DMS153 treated with DMSO at 0.1 percent for 48 hours (cell line): ENCODE results near the gene RPS3.
A peak's percentile ranks its signal among the peaks of the same experiment; 100 is the strongest.
"Not testable (repeated sequence)": the region's sequence is repeated elsewhere in the genome, so short reads cannot be mapped to it uniquely, and the experiment has no call there.

Experiments
- DNase-seq: peaks from one replicate; lab custom pipeline; 2025; ENCODE audit not compliant: unreplicated experiment; lab: John Stamatoyannopoulos, UW

Gene RPS3

DNA sequence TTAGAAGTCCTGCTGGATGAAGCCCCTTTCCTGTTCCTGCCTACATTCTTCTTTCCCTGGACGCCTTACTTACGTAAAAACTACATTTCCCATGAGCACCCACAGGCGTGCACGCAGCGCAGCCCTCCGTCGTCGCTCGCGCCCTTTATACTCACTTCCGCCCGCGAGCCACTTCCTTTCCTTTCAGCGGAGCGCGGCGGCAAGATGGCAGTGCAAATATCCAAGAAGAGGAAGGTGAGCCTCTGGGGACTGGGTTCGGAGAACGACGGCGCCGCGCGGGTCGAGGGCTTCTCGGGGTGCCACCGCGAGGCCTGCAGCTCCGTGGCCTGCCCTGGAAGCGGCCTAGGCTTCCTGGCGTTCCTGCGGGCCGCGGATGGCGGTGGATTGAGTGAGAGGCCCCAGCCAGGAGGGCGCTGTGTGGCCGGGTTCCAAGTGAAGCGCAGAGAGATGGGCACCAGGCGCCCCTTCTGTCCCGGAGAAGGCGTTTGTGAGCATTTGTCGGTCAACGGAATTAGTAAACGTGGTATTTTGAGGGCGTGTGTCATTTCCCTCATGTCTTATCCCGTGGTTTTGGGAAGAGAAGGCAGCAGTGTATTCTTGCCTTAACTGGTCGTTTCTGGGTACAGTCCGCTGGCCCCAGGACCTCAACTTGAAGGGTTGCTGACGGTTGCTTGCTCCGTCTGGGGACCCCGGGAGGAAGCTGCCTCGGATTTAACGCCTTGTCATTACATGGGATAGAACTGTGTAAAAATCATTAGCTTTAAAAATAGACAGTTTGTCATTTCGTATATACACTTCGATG lies at the start of gene RPS3:
RPS3 (plus strand) TSS at position 175 of the 802 bp plus-strand sequence; CDS start at position 205, 30 bp downstream.
- DNase-seq: peak; percentile 85

DNA sequence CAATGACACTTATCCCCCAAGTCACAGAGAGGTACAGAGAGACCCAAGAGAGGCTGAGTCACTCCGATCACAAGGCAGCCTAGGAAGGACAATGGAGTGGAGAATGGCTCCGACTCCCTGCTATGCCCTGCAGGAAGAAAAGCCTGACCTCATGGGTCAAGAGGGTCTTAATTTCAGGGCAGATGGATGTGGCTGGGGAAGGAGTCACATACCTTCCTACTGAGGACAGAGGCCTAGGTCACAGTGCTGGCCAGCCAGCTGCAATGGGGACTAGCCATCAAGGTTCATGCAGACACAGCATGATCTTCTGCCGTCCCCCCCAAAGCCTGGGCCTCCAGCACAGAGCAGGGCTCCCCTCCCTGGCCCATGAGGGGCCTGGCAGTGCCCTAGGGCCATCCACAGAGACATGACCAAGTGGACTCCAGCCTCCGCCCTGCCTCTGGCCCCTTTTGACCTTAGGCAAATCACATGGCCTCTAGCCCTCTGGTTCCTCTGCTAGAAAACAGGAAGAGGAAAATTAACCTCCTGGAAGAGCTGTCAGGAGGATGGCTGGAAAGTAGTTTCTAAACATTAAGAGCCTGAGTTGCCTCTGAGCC lies 49.7 kb upstream of the RPS3 start:
- DNase-seq: no peak

DNA sequence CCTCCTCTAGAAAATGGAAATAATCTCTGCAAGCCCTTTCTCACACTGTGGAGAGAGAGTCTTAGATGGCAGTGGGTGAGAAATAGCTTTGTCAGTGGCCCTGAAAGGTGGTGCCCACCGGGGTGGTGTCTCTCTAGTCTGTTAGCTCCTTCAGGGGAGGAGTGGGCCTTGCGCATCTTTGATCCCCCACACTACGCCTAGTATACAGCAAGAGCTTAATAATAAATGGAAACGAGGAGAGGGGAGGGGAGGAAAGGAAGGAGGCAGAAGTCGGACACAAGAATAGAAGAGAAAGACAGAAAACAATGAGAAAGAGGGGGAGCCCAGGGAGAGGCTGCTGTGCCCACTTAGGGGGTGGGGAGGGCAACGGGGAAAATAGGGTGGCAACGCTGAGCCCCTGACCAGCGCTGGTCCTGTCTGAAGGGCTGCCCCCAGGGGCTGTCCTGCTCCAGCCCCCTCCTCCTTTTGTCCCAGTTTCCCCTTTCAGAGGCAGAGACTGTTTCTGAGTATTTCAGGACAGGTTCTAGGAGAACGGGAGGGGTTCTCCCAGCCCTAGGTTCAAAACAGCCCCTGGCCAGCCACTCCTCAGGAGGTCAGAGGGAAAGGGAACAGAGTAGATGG lies 49.1 kb upstream of the RPS3 start:
- no peak for DNase-seq

DNA sequence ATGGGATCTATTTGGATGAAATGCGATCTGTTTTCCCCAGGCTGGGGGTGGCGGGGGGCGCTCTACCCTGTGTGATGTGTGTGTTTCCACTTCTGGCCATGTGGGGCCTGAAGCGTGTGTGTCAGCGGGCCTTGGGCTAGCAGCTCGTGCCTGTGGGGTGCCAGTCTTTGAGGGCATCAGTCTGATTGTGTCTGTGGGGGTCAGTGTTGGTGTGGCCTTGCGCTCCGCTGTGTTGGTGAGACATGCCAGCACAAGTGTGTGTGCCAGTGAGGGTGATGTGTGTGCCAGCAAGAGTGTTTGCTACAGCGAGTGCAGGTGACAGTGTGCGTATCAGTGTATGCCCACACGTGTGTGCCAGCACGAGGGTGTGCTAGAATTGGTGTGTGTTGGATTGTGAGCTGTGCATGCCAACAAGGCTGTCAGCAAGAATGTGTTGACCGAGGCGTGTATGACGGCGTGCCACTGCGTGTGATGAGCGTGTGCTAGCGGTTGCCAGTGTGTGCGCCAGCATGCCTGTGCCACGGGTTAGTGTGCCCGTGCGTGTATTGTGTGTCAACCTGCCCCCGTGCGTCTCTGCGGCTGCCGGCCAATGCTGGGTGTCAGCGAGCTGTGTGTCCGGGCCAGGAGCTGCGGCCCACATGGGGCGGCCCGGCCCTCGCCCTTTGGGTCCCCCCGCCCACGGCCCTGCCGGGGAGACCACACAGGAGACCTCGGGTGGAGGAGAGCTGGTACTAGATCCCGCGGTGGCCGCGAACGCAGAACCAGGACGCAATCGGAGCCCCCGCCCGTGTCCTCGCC lies 48.4 kb upstream of the RPS3 start:
- no peak for DNase-seq

DNA sequence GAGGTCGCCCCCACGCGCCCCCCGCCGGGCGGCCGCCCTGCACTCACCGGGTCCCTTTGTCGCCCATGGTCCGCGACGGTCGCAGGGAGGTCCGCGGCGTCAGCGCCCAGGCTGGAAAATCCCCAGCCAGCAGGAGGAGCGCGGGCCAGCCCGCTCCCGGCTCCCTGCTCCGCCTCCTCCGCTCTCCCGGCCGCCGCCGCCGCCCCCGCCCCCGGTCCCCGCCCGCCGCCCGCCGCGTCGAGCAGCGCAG lies 47.9 kb upstream of the RPS3 start, which contains the start of gene ARRB1:
ARRB1 (minus strand) TSS at position 121 of the 250 bp plus-strand sequence; CDS start at position 67, 54 bp downstream.
- DNase-seq: peak; percentile 4

DNA sequence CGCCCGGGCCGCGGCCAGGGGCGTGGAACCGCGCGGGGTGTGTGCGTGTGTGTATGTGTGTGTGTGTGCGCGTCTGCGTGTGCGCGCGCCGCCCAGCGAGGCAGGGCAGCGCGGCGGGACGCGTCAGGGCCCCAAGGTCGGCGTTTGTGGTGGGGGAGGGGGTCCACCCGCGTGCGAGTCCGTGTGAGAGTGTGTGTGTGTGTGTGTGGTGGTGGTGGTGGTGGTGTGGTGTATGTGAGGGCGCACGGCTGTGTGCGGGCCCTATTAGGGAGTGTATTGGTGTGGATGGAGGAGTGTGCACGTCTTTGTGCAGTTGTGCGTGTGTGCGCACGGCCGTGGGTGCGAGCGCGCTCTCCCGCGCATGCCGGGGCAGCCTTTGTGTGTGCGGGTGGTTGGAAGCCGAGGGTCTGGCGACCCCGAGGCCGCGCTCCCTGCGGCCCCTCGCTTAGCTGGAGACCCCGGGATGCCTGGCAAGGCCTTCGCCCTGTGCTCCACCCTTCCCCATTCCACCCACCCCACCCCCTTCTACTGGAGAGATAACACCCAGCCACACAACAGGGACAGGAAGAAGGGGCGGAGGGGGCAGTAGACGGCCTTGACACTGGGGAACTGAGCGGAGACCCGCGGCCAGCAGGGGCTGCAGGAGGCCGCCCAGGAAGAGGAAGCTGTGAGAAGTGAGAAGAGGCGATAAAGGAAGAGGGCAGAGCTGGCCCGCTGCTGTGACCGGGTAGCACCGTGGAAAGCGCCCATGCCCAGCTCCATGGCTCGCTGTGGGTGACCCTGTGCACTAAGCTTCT lies 47.3 kb upstream of the RPS3 start:
- peak; percentile 49 for DNase-seq

DNA sequence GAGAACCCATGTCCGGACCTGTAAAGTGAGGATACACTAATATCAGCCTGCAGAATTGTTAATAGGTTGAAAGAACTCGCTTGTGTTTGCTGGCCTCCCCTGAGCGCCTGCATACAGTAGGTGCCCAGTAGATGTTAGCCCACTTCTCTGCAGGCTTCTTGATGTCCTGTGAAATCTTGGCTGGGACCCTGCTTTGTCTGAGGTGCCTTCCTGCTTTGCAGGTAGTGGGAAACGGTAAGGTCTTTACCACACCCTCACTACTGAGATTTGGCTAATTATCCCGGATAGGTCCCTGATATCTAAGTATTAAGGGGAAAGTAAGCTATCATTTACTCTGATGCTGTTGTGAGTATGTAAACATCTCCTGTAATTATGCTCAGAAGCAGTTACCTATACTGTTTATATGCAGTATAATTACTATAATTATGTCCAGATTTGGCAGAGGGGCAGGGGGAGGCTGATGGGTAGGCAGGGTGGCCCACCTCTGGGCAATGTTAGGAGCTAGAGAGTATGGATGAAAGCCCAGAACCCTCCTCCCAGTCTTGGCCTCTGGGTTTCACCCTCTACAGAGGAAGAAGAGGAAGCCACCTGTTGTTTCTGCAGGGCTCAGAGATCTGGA lies 46.6 kb upstream of the RPS3 start:
- no peak for DNase-seq

DNA sequence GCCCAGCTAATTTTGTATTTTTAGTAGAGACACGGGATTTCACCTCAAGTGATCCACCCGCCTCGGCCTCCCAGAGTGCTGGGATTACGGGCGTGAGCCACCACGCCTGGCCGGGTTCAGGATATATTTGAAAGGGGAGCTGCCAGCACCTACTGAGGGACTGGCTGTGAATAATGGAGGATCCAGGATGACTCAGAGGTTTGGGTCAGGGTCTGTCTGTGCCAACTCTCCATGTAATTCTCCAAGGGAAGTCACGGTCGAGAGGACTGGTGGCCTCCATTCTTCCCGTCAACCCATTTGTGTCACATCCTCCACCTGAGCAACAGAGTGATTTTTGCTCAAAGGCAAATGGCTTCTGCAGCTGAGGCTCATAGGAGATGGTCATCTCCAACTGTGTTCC lies 44.3 kb upstream of the RPS3 start:
- no peak for DNase-seq

DNA sequence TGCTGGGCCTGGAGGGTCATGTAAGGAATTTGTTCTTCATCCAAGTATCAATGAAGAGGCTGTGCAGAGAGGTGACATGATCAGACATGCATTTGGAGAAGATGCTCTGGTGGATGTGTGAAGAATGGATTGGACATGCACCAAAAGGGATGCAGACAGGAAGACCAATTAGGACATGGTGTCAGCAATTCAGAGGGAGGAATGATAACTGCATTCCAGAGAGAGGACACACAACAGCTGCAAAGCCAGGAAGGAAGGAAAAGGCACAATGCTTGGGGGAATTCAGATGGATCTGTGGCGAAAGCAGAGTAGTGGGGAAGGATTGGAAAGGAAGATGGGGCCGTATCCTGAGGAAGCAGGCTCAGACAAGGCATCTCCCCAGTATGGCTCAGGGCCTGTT lies 42.7 kb upstream of the RPS3 start:
- no peak for DNase-seq

DNA sequence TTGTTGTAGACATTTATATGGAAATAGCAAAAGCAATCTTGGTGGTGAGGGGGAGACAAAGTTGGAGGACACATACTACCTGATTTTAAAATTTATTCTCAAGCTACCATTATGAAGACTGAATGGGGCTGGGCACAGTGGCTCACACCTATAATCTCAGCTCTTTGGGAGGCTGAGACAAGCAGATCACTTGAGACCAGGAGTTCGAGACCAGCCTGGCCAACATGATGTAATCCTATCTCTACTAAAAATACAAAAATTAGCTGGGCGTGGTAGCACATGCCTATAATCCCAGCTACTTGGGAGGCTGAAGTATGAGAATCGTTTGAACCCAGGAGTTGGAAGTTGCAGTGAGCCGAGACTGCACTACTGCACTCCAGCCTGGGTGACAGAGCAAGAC lies 37.0 kb upstream of the RPS3 start:
- DNase-seq: not testable (repeated sequence)

DNA sequence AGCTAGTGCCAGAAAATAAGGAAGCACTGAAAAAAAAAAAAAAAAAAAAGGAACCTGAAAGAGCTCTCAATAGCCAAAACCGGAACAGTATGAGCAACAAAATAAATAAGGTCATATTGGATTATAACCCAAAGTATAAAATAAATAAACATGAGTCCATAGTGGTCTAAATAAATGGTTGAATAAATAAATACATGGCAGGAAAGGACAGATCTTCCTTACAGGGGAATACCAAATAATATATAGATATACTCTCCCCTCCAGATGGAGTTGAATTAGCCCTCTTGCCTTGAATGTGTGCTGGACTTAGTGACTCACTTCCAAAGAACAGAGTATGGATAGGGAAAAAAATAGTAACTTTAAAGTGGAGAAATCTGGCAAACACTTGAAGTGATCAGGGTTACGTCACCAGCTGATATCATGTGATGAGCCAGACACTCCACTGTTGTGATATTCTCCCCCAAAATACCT lies 33.6 kb upstream of the RPS3 start:
- DNase-seq: no peak

DNA sequence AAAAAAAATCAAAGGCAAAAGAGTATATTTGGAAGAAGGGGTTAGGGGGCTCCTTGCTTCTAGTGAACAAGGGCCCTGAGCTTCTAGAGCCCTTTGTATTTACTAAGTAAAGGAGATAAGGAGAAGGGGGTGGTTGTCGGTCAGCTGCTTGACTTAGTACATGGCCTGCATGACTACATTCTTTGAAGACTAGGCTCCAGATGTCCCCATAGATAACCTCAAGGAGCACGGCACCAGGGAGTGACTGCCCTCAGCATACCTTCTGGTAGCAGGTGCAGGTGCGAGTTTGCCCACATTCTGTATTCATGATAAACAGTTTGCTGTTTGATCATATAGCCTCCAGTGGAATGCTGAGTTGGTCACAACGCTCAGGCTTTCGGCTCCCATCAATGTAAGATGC lies 32.5 kb upstream of the RPS3 start:
- DNase-seq: not testable (repeated sequence)

DNA sequence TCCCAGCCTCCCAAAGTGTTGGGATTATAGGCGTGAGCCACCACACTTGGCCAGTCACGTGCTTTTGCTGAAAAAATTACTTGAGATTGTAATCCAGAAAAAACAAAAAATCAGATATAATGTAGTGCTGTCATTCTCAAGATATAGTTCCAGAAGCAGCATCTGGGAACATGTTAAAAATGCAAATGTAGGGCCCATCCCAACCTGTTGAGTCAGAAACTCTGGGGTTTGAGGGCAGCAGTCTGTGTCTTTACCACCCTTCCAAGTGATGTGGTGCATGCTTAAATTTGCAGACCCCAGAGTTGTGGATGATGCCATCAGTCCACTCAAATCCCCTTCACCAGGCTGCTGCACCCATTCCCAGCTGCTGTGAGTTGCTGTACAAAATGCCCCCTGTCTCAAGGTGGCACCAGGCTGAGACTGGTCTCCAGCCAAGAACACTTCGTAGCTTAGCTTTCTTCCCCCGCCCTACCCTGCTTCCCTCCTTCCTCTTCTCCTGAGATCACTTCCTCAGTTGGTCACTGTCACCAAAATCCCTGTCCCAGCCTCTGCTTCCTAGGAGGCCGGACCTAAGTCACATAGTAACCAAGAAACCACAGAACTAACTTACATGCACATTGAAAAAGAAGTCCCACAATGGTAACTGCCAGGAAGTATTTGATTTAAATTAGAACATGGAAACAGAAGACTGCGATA lies 29.6 kb upstream of the RPS3 start:
- no peak for DNase-seq

DNA sequence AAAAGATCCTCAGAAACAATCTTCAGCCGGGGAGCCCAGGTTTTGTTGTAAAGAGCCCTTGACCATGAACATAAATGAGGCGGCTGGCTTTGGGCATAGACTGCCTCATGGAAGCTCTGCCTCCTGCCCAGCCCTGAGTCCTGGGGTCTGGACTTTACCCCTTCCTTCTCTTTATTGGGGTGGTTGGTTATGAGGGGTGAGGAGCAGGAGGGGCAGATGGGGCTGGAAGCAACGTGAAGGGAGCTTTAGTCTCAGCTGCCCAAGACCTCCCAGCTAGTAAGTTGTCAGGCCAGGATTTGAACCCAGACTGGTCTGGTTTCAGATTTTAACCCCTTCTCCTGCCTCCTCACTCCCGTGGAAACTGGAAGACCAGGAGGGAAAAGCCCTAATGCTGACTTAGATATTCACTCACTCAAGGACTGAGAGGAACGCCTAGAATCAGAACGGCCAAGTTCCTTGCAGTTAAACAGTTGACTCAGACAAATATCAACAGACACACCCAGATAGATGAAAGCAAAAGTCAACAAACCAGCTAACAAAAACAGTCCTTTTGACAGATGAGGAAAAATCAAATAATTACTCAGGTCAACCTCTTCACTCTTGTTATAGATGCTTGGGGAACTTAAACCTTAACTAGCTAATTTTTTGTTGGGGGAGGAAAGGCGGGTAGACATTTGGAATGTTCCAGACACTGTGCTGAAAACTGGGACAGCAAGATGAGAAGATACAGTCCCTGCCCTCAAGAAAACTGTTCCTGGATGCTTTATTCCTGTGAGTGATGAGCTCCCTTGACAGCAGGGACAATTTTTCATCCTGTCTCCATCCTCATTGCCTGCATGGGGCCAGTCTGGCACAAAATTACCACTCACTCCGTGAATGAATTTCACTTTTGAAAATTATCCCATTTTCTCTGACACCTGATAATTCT lies 27.1 kb upstream of the RPS3 start:
- peak; percentile 57 for DNase-seq

DNA sequence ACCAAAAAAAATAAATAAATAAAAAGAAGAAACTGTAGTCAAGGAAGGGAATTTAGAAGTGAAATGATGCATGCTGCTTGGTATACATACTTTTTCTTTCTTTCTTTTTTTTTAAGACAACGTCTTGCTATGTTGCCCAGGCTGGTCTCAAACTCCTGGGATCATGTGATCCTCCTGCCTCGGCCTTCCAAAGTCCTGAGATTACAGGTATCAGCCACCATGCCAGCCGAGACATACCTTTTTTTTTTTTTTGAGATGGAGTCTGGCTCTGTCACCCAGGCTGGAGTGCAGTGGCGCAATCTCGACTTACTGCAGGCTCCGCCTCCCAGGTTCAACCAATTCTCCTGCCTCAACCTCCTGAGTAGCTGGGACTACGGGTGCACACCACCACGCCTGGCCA lies 26.1 kb upstream of the RPS3 start:
- DNase-seq: no peak

DNA sequence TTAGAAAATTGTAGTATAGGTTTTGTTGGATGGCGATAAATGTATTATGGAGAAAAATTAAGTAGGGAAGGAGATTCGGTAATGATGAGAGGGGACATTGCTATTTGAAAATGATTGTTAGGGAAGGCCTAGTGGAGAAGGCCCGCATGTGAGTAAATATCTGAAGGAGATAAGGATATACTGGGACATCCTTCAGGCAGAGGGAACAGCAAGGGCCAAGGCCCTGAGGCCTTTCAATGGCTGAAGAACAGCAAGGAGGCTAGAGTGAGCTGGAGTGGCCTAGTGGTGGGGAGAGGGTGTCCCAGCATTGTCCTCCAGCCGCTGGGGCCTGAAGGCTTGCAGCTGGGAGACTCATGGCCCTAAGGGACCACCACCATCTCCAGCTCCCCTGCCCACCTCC lies 24.7 kb upstream of the RPS3 start:
- DNase-seq: no peak

DNA sequence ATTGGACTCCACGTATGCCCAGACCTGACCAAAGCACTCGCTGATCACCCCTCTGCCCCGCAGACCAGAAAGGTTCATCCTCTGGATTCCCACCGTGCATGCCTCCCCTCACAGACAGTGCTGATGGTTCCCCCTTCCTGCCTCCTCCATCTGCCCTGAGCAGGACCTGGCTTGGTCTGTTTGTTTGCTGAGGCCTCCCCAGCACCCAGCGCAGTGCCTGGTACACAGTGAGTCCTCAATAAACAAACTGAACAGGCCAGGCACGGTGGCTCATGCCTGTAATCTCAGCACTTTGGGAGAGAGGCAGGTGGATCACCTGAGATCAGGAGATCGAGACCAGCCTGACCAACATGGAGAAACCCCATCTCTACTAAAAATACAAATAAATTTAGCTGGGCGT lies 23.7 kb upstream of the RPS3 start:
- no peak for DNase-seq

DNA sequence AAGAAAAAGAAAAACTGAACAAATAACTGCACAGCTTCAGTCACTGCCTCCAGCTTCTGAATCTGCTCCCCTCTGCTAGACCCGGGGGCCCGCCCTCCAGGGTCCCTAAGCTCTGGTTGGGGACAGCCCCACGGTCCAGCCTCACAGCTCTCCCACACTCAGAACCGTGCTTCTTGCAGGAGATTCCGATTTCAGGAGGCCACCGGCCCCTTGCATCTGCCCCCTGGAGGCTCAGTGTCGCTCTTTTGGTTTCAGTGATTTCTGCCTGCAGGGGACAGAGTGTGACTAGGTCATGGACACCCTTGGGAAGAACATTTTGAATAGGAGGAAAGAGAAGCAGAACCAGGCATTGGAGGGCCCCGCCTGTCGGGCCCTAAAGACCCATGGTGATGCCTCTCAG lies 23.1 kb upstream of the RPS3 start:
- DNase-seq: no peak

DNA sequence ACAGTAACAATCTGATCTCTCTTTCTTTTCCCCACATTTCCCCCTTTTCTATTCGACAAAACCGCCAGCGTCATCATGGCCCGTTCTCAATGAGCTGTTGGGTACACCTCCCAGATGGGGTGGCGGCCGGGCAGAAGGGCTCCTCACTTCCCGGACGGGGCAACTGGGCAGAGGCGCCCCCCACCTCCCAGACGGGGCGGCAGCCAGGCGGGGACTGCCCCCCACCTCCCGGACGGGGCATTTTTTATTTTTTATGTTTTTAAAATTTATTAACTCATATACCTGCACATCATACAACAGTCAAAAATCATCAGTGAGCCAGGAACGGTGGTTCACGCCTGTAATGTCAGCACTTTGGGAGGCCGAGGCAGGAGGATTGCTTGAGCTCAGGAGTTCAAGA lies 20.5 kb upstream of the RPS3 start:
- not testable (repeated sequence) for DNase-seq
